Measurements from ENCODE around the gene ZNF783.

DNA sequence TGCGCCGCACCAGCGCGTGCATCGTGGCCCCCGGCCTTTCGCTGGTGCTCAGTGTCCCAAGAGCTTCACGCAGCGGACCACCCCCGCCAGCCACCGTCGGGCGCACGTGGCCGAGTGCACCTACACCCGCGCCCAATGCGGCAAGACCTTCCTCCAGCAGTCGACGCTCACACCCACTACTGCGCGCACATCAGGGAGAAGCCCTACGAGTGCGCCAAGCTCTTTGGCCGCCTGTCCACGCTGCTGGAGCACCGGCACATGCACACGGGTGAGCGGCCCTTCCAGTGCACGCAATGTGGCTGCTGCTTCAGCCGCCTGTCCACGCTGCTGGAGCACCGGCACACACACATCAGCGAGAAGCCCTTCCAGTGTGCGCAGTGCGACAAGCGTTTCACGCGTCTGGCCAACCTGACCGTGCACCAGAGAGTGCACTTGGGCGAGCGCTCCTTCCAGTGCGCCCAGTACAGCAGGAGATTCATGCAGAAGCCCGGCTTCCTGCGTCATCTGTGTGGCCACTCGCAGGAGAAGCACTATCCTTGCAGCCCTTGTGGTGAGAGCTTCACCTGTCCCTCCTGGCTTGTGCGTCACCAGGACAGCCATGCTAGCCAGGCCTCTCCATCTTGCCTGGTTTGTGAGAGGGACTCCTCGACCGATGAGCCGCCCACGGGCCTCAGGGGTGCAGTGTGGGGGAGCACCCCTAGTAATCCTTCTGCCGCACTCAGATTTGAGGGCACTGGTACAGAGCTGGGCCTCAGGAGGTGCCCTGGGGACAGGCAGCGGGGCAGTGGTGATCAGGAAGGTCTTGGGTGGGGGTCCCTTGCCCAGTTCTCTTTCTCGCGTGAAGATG lies 32.9 kb downstream of the ZNF783 start:
- TF ChIP-seq POLR2A (IDR thresholded peaks at IDR 0.05): no peak
- TF ChIP-seq, protein P1, sequence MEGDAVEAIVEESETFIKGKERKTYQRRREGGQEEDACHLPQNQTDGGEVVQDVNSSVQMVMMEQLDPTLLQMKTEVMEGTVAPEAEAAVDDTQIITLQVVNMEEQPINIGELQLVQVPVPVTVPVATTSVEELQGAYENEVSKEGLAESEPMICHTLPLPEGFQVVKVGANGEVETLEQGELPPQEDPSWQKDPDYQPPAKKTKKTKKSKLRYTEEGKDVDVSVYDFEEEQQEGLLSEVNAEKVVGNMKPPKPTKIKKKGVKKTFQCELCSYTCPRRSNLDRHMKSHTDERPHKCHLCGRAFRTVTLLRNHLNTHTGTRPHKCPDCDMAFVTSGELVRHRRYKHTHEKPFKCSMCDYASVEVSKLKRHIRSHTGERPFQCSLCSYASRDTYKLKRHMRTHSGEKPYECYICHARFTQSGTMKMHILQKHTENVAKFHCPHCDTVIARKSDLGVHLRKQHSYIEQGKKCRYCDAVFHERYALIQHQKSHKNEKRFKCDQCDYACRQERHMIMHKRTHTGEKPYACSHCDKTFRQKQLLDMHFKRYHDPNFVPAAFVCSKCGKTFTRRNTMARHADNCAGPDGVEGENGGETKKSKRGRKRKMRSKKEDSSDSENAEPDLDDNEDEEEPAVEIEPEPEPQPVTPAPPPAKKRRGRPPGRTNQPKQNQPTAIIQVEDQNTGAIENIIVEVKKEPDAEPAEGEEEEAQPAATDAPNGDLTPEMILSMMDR (IDR thresholded peaks at IDR 0.05): no peak
